Measurements from ENCODE around the gene NEDD4L. TPM values are rescaled to one million over a fixed set of nuclear protein-coding genes. Genes with fewer than 3 reads are reported as not detected.

Gene NEDD4L
- total RNA-seq, 4 donors from 2014 or later, result 32.5 to 65.6 (median 43.4) TPM

DNA sequence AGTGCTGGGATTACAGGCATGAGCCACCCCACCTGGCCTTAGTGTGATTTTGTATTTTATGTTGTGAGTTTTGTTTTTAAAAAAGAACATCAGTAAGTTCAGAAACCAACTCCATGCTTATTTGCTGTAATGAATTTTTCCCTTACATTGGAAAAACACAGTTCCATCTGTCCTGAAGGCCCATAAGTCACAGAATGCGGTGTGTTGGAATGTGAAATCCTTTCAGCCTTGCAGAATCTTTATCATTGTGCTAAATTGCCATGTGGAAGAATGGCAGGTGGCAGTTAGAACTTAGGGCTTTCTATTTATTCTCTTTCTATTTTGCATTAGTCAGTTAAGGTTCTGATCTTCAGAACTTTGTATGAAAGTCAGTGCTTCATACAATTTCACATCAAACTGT lies 52.6 kb downstream of the NEDD4L start:
- TF ChIP-seq, protein P1, sequence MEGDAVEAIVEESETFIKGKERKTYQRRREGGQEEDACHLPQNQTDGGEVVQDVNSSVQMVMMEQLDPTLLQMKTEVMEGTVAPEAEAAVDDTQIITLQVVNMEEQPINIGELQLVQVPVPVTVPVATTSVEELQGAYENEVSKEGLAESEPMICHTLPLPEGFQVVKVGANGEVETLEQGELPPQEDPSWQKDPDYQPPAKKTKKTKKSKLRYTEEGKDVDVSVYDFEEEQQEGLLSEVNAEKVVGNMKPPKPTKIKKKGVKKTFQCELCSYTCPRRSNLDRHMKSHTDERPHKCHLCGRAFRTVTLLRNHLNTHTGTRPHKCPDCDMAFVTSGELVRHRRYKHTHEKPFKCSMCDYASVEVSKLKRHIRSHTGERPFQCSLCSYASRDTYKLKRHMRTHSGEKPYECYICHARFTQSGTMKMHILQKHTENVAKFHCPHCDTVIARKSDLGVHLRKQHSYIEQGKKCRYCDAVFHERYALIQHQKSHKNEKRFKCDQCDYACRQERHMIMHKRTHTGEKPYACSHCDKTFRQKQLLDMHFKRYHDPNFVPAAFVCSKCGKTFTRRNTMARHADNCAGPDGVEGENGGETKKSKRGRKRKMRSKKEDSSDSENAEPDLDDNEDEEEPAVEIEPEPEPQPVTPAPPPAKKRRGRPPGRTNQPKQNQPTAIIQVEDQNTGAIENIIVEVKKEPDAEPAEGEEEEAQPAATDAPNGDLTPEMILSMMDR (IDR thresholded peaks at IDR 0.05; ENCODE audit: low read depth), result no peak

DNA sequence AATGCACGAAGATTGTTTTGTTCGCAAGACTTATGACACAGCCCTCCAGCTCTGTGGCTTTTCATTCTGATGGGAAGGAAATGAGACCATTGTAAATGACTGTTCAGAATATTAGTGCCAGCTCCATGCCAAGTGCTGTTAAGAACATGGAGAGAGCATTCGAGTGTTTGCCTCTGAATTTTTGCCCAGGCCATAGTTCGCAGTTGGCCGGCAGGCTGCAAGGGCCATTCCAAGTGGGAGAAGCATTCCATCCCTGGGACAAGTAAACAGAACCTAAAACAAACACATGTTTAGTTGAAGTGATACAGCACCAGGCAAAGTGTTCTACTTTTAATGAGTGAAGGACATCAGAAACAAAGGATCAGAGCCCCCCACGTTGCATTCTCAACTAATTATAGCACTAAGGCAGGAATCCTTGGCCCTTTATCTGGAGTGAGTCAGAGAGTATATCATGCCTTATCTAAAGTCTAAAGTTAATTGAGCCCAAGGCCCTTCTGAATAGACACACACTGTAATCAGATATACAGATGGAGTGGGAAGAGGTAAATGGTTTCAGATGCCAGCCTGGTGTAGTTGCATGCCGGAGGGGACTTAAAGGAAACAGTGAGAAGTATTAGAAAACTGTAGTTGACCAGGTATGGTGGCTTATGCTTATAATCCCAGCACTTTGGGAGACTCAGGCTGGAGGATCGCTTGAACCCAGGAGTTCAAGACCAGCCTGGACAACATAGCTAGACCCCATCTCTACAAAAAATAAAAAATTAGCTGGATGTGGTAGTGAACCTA lies 53.3 kb downstream of the NEDD4L start:
- TF ChIP-seq, protein P1 (IDR thresholded peaks at IDR 0.05; ENCODE audit: low read depth), result no peak

DNA sequence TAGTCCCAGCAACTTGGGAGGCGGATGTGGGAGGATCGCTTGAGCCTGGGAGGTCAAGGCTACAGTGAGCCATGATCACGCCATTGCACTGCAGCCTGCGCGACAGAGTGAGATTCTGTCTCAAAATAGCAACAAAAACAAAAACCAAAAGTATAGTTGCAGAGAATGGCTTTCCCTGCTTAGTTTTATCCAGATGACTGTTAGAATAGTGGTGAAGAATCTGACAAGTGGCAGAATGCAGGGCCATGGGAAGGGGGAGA lies 53.8 kb downstream of the NEDD4L start:
- TF ChIP-seq, protein P1 (IDR thresholded peaks at IDR 0.05; ENCODE audit: low read depth), result no peak

DNA sequence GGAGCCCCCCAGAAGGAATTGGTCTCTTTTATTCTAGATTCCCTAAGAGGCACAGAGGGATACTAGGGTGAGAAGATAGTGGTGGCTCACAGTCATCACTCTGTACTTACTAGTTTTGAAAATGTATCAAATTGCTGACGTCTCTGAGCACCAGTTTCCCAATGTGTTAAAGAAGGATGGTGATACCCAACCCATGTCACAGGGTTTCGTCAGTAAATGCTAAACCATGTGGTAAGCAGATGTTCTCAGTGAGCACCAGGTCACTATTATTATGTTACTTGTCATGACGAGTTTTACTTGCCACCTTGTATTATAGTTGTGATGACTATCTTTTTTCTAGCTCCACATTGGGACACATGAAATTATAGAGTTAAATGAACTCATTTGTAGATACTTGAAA lies 54.7 kb downstream of the NEDD4L start:
- TF ChIP-seq, protein P1 (IDR thresholded peaks at IDR 0.05; ENCODE audit: low read depth), result no peak

DNA sequence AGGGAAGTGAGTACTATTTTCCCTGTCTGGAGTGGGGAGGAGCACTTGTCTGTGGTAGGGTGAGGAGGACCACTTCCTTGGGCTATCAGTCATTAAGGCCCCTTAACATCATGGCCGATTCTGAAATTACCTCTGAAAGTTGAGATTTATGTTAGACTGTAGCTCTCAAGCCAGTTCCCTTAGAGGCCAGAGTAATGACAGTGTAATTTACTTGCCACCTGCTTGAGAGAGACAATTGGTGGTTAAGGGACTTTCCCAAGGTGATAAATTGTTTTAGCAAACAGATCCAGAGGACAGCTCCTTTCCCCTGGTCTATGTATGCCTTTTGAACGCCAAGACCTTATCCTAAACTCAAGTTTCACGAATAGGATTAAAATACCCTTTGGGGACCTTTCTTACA lies 56.1 kb downstream of the NEDD4L start:
- TF ChIP-seq, protein P1 (IDR thresholded peaks at IDR 0.05; ENCODE audit: low read depth), result no peak

DNA sequence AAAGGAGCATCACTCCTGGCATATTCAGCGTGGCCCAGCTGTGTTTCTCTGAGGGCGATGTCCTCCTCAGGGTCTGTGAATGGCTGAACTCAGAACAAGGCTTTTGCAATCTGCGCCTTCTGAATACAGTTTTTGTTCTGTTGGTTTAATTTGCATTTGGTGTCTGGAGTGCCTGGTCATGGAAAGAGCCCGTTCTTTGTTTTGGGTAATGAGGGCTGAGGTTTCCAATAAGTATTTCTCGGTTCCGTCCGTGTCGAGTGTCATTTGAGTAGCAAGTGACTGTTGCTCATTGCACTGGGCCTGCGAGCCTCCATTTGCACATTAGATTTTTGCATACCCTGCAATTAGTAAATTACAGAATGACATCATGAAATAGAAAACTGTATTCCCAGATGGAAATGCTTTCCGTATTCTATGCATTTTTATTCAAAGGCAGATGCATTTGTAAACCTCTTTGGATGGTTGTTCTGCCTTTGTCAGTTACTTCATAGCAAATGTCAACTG lies 57.3 kb downstream of the NEDD4L start:
- TF ChIP-seq, protein P1 (IDR thresholded peaks at IDR 0.05; ENCODE audit: low read depth), result no peak

DNA sequence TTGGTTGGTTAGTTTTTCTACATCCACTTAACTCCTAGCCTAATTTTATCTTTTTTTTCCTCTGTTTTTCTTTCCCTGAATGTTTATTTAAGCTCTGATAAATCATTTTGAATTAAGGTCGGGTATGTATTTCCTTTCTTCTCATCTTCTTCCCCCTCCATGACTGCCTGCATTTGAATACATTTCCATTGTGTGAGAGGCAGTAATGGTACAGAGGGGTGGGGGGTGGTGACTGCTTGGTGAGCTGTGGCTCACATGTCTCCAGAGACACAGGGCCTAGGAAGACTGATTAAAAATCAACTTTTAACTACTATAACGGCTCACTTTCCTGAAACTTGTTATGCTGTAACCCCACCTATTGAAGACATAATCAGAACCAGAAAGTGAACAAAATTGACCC lies 58.0 kb downstream of the NEDD4L start:
- TF ChIP-seq, protein P1 (IDR thresholded peaks at IDR 0.05; ENCODE audit: low read depth), result no peak
